Measurements from ENCODE around the gene MAB21L3. TPM values are rescaled to one million over a fixed set of nuclear protein-coding genes. Genes with fewer than 3 reads are reported as not detected.
"Not testable (repeated sequence)": the region's sequence is repeated elsewhere in the genome, so short reads cannot be mapped to it uniquely, and the experiment has no call there.

The MAB21L3 gene
- total RNA-seq, 1 donor from 2014 or later = not detected

- intact Hi-C loops (cut with DNase I) = no loop called here
- no peak for ATAC-seq
- DNase-seq (ENCODE audit: low spot score) = no peak
Observed at GRCh38 chr1:116130356-116130755, 19.2 kb downstream of the MAB21L3 start.

GRCh38 chr1:116131170-116131569 is 20.0 kb downstream of the MAB21L3 start:
- DNase-seq (ENCODE audit: low spot score) (no peak), ATAC-seq (no peak)
- intact Hi-C loops (cut with DNase I) = no loop called here

GRCh38 chr1:116131866-116132605 is 20.8 kb downstream of the MAB21L3 start:
- DNase-seq (ENCODE audit: low spot score) (no peak), ATAC-seq (no peak)
- intact Hi-C loops (cut with DNase I) = no loop called here

- intact Hi-C loops (cut with DNase I) = no loop called here
- ATAC-seq (no peak), DNase-seq (ENCODE audit: low spot score) (no peak)
Observed at GRCh38 chr1:116133696-116134475, 22.7 kb downstream of the MAB21L3 start.

- no peak for DNase-seq (ENCODE audit: low spot score)
- intact Hi-C loops (cut with DNase I) = no loop called here
- no peak for ATAC-seq
Observed at GRCh38 chr1:116134476-116134773, 23.2 kb downstream of the MAB21L3 start.

- DNase-seq (ENCODE audit: low spot score) = no peak
- intact Hi-C loops (cut with DNase I) = no loop called here
- ATAC-seq = no peak
Observed at GRCh38 chr1:116138277-116138792, 27.1 kb downstream of the MAB21L3 start.

GRCh38 chr1:116139592-116140134 is 28.5 kb downstream of the MAB21L3 start:
- peak; percentile 15 for ATAC-seq
- DNase-seq (ENCODE audit: low spot score) = no peak
- intact Hi-C loops (cut with DNase I) = loop anchor here (5.0 kb wide), 1 partner anchor 358 kb away; no protein-coding TSS in a partner anchor

GRCh38 chr1:116144151-116144550 is 33.0 kb downstream of the MAB21L3 start:
- intact Hi-C loops (cut with DNase I) = loop anchor here (5.0 kb wide), 1 partner anchor 353 kb away; no protein-coding TSS in a partner anchor
- DNase-seq (ENCODE audit: low spot score) = no peak
- ATAC-seq = no peak

GRCh38 chr1:116146447-116147113 is 35.4 kb downstream of the MAB21L3 start:
- ATAC-seq; intact Hi-C loops (cut with DNase I): not testable (repeated sequence)

GRCh38 chr1:116147114-116147510 is 35.9 kb downstream of the MAB21L3 start:
- ATAC-seq = no peak
- DNase-seq (ENCODE audit: low spot score) = no peak
- intact Hi-C loops (cut with DNase I) = no loop called here

More at GRCh38 chr1:116146447-116147113, 35.4 kb downstream of the MAB21L3 start:
- DNase-seq (ENCODE audit: low spot score) = not testable (repeated sequence)

- ATAC-seq (no peak), DNase-seq (ENCODE audit: low spot score) (no peak)
- intact Hi-C loops (cut with DNase I) = no loop called here
Observed at GRCh38 chr1:116147972-116148371, 36.8 kb downstream of the MAB21L3 start.

GRCh38 chr1:116148967-116149366 is 37.8 kb downstream of the MAB21L3 start:
- no peak for ATAC-seq
- intact Hi-C loops (cut with DNase I) = no loop called here

GRCh38 chr1:116150368-116150767 is 39.2 kb downstream of the MAB21L3 start:
- intact Hi-C loops (cut with DNase I) = no loop called here
- ATAC-seq (no peak), DNase-seq (ENCODE audit: low spot score) (no peak)

More at GRCh38 chr1:116148967-116149366, 37.8 kb downstream of the MAB21L3 start:
- no peak for DNase-seq (ENCODE audit: low spot score)

- intact Hi-C loops (cut with DNase I) = no loop called here
- DNase-seq (ENCODE audit: low spot score) = peak; percentile 80
- ATAC-seq = peak; percentile 94
Observed at GRCh38 chr1:116151739-116152576, 40.8 kb downstream of the MAB21L3 start.

- ATAC-seq = no peak
Observed at GRCh38 chr1:116152577-116152943, 41.4 kb downstream of the MAB21L3 start.

GRCh38 chr1:116152950-116153691 is 41.9 kb downstream of the MAB21L3 start:
- intact Hi-C loops (cut with DNase I) = no loop called here
- ATAC-seq (no peak), DNase-seq (ENCODE audit: low spot score) (no peak)

More at GRCh38 chr1:116152577-116152943, 41.4 kb downstream of the MAB21L3 start:
- no peak for DNase-seq (ENCODE audit: low spot score)
- intact Hi-C loops (cut with DNase I) = no loop called here

GRCh38 chr1:116153692-116154031 is 42.5 kb downstream of the MAB21L3 start:
- DNase-seq (ENCODE audit: low spot score) (no peak), ATAC-seq (no peak)
- intact Hi-C loops (cut with DNase I) = no loop called here

- intact Hi-C loops (cut with DNase I) = no loop called here
- DNase-seq (ENCODE audit: low spot score) = no peak
- no peak for ATAC-seq
Observed at GRCh38 chr1:116154536-116154935, 43.3 kb downstream of the MAB21L3 start.

Measured in sciatic nerve (tissue), 2 donors.